Measurements from ENCODE around the gene GBA2.

The GBA2 gene

GRCh38 chr9:35710818-35711500 lies 38.1 kb downstream of the GBA2 start:
- TF ChIP-seq USF1 (IDR thresholded peaks at IDR 0.05) (no peak), RAD21 (IDR thresholded peaks at IDR 0.05; ENCODE audit: low read depth) (no peak), FOXM1 (IDR thresholded peaks at IDR 0.05; ENCODE audit: borderline replicate concordance, low read depth) (no peak), YY1 (IDR thresholded peaks at IDR 0.05; ENCODE audit: low read depth) (no peak), CREB1 (IDR thresholded peaks at IDR 0.05; ENCODE audit: low read depth) (no peak), EGR1 (IDR thresholded peaks at IDR 0.05) (no peak)

GRCh38 chr9:35708146-35708545 lies 40.9 kb downstream of the GBA2 start:
- no peak for TF ChIP-seq NFIC (IDR thresholded peaks at IDR 0.05)
- no peak for TF ChIP-seq TAF1 (IDR thresholded peaks at IDR 0.05; ENCODE audit: low read depth)
- TF ChIP-seq, protein P1, sequence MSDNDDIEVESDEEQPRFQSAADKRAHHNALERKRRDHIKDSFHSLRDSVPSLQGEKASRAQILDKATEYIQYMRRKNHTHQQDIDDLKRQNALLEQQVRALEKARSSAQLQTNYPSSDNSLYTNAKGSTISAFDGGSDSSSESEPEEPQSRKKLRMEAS (IDR thresholded peaks at IDR 0.05), result no peak

DNA sequence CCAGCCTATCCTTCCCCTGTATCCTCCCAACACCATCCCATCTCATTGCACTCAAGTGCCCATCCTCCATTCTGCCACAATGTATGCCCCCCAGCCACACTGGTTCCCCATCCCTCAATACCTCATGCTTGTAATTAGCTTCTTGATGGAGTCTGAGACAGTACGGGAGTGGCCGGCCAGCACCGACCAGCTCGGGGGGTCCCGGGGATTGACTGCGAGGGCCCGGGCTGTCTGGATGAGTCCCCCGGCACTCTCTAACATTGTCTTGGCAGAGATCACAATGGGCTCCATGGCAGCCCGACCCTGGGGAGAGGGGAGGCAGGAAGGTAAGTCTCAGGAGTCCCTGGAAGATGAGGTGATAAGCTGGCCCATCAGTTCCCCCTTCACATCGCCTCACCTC lies 42.1 kb downstream of the GBA2 start:
- TF ChIP-seq, protein P1 (IDR thresholded peaks at IDR 0.05), result no peak
- TF ChIP-seq YY1 (IDR thresholded peaks at IDR 0.05; ENCODE audit: low read depth) (no peak), CEBPB (IDR thresholded peaks at IDR 0.05) (no peak), CREB1 (IDR thresholded peaks at IDR 0.05; ENCODE audit: low read depth) (no peak), FOXM1 (IDR thresholded peaks at IDR 0.05; ENCODE audit: borderline replicate concordance, low read depth) (no peak), USF1 (IDR thresholded peaks at IDR 0.05) (no peak), TCF12 (IDR thresholded peaks at IDR 0.05; ENCODE audit: low read depth) (no peak), EGR1 (IDR thresholded peaks at IDR 0.05) (no peak), ZBTB7A (IDR thresholded peaks at IDR 0.05; ENCODE audit: low read depth) (no peak), NFIC (IDR thresholded peaks at IDR 0.05) (no peak), REST (IDR thresholded peaks at IDR 0.05; ENCODE audit: low read depth) (no peak), TEAD4 (IDR thresholded peaks at IDR 0.05) (no peak), RAD21 (IDR thresholded peaks at IDR 0.05; ENCODE audit: low read depth) (no peak)

- TF ChIP-seq YY1 (IDR thresholded peaks at IDR 0.05; ENCODE audit: low read depth) (no peak), EGR1 (IDR thresholded peaks at IDR 0.05) (no peak), RAD21 (IDR thresholded peaks at IDR 0.05; ENCODE audit: low read depth) (no peak), NFIC (IDR thresholded peaks at IDR 0.05) (no peak), REST (IDR thresholded peaks at IDR 0.05; ENCODE audit: low read depth) (no peak), USF1 (IDR thresholded peaks at IDR 0.05) (no peak)
Observed at GRCh38 chr9:35705836-35706430, 43.1 kb downstream of the GBA2 start.

GRCh38 chr9:35705372-35705771 lies 43.7 kb downstream of the GBA2 start:
- TF ChIP-seq REST (IDR thresholded peaks at IDR 0.05; ENCODE audit: low read depth) (no peak), TAF1 (IDR thresholded peaks at IDR 0.05; ENCODE audit: low read depth) (no peak), CREB1 (IDR thresholded peaks at IDR 0.05; ENCODE audit: low read depth) (no peak), ZBTB7A (IDR thresholded peaks at IDR 0.05; ENCODE audit: low read depth) (no peak), TCF12 (IDR thresholded peaks at IDR 0.05; ENCODE audit: low read depth) (no peak), EP300 (IDR thresholded peaks at IDR 0.05; ENCODE audit: borderline replicate concordance) (no peak)
- TF ChIP-seq, protein P1 (IDR thresholded peaks at IDR 0.05), result no peak
